EL (cell line): ENCODE results near the gene TAS2R1.
"Not testable (repeated sequence)": the region's sequence is repeated elsewhere in the genome, so short reads cannot be mapped to it uniquely, and the experiment has no call there.

Source experiments
- DNase-seq: peaks from one replicate; pipeline ENCODE4 v3.0.0-alpha.2; 2016

The TAS2R1 gene

DNA sequence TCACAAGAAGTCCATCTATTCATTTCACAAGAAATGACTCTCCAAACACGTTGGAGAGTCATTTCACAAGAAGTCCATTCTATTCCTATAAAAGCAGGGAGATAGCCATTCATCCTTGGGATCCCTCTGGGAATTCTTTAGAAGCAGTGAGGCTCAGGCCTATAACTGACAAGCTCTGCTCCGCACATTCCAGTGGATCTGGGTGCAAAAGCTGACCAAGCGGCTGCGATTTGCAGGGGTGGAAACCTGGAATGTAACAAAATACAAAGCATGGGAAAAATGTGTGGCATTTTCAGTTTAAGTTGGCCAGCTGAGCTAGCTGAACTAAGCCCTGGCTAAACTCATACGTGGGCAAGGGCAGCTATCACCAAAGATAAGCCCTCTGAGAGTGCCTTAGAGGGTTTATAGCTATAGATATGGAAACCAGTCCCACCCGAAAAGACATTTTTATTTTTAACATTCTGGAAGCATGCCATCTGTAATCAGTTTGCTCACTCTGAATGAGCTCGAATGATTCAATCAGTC lies 8.7 kb downstream of the TAS2R1 start:
- peak; percentile 86 for DNase-seq

DNA sequence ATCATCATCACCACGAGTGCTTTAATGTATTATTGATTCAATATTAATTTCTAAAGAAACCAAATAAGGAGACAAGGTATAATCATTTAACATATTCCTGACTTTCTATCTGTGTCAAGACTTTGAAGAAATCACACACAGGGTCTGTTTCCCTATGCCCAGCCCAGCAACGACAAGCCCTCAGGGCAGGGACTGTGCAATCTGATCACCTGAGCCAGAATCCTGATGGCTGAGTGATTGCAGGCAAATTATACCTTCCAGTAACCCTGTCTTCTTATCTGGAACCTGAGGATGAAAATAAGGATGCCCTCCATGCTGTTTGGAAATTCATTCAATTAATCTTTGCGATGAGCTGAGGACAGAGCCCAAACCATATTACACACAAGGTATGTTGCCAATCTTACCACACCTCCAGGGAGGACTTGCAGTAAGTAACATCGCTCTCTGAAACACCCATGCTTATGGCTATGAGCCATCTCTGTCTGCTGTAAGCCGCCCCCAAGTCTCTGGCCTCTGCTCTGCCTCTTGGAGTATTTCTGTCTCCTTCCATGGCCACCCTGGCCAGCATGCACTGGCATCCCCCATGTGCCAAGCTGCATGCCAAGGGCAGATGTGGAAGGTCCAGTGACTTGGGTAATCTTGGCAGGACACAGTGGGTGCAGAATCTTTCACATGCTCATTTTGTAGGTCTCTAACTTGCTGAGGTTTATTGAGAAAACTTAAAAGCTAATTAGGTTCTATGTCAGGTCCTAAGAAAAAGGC lies 10.6 kb downstream of the TAS2R1 start:
- no peak for DNase-seq

DNA sequence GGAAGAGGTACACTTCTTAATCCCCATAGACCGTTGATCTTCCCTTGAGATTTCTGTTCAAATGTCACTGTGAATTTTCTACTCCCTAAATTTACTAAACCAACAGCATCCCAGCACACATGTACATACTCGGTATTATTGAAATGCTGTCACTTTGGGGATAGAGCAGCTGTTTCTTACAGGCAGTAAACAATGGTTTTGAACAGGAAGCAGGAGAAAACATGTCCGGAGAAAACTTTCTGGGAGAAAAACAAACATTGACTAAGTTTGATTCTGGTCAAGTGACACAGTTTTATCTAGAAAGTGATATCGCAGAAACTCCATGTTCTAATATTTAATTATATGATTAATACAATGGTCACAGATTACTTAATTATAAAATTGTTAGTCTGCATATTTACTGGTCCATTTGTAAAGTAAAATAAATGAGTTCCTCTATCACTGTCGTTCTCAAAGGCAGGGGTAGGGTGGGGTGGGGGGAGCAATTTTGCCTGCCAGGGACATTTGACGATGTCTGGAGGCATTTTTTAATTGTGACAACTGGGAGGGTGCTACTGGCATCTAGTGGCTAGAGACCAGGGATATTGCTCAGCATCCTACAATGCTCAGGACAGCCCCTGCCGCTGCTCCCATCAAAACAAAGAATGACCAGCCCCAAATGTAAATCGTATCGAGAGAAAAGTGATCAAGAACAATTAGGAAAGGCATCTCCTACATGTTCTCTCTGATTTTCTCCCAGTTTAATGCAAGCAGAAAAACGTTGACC lies 12.2 kb downstream of the TAS2R1 start:
- no peak for DNase-seq

DNA sequence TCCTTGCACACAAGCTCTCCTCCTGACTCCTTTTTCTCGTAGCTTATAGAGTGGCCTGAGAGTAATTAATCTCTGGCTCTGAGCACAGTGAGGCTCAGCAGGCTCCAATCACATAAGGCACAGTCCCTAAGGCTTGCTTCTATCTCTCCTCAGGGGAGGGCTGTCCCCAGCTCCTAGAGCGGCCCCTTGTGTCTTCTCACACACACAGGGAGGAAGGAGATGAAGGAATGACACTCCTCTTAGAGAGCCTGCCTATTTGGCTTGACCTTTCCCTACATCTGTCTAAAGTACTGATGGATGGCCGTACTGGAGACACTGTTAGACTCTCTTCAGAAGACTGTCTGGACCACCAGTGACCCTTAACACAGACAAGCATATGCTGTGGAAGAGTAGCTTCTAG lies 12.9 kb downstream of the TAS2R1 start:
- peak; percentile 36 for DNase-seq

DNA sequence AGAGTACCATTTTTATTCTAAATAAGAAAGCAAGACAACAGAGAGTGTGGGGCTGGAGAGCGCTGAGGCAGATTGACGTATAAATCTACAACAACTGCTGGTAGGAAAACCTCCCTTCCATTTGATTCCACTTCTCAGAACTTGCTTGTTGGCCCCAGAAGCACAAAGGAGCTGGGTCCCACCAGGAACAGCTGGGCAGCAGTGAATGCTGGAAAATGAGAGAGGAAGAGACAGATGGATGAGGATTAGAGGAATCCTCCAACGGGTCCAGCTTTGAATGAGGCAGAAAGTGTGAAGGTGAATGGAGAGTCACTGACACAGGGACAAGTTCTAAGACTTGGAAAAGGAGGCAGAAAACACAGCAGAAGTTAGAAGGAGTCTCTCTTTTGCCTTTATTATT lies 14.8 kb downstream of the TAS2R1 start:
- no peak for DNase-seq

DNA sequence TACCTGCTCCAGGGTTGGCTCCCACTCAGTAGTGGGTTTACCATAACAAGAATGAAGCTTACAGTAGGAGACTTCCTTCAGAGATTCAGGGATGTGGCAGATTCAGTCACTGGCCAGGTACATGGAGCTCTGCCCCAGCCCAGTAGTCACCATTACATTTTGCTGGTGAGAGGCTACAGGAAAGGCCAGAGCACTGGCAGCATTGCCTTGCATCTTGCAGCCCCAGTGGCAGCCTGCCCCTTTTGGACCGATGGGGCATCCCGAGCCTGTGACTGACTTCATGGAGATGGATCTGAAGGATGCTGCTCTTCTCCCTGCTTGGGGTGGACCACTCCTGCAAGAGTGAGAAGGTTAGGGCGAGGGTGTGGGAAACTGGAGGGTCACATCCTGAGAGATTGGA lies 16.8 kb downstream of the TAS2R1 start:
- DNase-seq = no peak

DNA sequence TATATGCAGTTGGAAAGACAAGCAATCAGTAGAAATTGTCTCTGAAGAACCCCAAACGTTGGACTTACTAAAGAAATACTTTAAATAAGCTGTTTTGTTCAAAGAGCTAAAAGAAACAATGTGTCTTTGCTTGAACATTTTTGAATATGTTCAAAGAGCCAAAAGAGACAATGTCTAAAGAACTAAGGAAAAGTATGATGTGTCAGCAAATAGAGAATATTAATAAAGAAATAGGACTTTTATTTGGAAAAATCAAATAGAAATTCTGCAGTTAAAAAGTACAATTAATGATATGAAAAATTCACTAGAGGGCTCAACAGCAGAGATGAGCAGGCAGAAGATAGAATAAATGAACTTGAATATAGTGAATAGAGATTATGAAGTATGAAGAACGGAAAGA lies 19.2 kb downstream of the TAS2R1 start:
- DNase-seq = no peak

DNA sequence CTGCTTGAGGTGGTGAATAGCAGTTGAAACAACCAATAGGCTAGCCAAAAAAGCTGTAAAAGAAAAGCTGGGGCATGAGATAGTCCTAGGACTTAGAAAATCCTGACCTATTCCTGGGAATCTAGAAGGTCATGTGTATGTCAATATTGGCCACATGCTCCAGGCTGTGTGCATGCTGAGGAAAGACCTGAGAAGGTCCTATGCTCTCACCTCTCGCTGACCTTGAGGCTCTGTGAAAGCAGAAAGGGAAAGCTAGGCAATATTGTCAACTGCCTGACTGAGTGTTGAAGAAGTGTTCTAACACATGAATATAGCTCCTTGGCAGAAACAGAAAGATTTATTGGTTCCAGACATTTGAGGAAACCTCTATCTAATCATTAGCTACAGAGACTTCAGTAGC lies 19.8 kb downstream of the TAS2R1 start:
- no peak for DNase-seq

DNA sequence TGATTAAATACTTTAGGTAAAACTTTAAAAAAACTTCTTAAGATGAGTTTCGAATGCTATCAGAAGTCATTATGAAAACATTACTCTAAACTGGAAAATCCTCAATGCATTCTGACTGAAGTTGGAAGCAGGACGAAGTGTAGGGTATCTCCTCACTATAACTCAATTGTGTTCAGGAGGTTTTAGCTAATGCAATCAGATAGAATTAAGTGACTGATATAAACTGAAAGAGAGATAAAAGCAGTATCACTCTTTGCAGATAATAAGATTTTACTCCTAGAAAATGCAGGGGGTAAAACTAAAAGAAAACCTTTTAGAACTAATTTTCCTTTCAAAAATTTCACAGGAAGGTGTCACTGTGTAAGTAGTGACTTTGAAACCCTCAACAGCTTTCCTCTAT lies 22.1 kb downstream of the TAS2R1 start:
- no peak for DNase-seq

DNA sequence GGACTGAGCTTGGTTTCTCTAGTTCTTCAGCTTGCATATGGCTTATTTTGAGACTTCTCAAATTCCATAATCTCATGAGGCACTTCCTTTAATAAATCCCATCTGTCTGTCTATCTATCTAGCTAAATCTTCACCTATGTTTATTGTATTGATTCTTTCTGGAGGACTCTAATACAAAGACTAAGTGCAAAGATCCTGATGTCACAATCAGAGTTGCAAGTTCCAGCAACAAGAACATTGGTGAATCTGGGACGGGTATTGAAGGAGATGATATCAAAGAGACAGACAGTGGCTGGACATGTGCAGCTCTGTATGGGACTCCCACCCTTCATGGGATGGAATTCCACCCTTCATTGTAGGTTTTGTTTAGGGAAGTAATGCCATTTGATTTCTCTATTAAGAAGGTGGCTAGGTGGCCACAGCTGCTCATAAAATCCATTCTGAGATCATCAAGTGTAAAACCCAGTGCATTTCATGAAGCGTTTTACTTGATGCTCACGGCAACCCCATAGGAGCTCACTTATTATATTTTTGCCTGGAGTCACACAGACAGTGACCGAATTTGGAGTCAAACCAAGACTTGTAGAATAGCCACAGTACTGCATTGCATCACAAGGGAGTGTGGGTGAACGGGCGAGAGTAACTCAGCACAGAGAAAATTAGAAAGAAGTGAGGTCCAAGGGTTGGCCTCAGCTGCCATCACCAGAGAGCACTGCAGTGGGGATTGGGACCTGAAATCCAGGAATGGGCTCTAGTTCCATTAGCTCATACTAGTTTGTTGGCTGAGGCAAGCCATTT lies 24.9 kb downstream of the TAS2R1 start:
- DNase-seq = no peak

DNA sequence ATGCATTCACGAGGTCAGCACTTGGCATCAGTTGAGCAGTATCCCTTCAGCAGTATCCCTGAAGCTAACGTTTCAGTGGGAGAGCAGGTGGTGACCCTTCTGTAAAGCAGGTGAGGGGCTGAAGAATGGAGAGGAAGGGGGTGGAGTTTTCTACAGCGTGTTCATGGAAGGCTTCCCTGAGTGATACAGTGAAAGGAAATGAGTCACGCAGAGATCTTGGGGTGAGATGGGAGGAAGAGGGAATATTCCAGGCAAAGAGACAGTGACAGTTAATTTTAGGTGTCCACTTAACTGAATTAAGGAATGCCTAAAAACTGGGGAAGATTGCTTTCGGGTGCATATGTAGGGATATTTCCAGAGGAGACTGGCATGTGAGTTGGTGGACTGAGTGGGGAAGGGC lies 25.7 kb downstream of the TAS2R1 start:
- DNase-seq = peak; percentile 64

DNA sequence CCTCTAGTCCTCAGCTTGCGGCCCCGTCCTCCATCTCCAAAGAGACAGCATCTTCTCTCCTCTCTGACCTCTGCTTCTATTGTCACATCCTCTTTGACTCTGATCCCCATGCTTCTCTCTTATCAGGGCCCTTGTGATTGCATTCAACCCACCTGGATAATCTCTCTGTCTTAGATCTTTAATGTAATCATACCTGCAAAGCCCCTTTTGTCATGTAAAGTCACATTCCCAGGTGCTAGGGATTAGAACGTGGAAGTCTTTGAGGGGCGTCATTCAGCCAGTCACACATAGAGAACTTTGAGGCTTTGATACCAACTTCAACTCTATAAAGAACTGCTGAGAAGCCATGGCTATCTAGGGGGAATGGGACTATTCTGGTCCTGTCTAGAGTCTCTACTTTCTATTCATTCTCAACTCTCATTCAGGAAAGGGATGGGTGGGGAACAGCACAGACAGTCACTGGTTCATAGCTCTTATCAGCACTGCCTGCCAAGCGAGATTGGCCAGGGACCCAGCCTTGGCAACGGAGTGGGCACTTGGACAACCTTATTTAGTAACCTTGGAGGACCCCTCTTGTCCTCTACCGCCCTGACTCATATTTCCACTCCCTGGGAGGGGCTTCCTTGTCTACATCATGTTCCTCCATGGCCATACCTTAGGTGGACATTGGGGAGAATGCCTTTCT lies 29.0 kb downstream of the TAS2R1 start:
- DNase-seq = no peak

DNA sequence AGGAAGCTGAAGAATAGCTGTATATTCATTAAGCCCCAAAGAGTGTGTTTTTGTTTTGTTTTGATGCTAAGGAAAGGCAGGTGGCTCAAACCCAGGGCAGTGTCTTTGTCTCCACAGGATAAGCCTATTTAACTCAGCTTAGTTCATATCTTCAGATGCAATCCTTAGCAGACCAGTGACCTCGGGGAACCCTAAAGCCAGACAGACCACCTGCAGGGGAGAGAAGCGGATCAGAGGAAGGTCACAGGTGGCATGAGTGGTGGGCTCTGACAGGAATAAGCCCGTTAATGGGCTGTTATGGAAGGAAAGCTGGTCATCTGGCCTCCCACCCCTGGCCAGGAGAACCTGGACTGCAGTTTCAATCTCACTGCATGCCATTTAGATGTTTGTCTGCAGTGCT lies 30.8 kb downstream of the TAS2R1 start:
- DNase-seq = no peak

DNA sequence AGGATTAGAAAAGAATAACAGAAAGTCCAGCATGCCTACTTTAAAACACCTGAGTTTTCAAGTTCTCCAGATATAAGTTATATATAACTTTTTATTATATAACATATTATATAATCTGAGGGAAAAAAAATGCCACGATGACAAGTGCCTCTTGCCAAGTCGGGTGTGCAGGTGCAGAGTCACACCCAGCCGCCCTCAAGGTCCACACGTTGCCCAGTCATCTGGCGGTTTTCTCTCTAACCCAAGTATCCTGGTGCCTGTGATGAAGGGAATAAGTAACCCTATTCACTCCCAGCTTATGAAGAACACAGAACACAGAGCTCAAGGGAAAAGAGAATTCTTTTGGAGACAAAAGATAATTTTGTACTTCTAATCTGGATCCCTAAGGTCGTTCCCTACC lies 31.8 kb downstream of the TAS2R1 start:
- DNase-seq = not testable (repeated sequence)

DNA sequence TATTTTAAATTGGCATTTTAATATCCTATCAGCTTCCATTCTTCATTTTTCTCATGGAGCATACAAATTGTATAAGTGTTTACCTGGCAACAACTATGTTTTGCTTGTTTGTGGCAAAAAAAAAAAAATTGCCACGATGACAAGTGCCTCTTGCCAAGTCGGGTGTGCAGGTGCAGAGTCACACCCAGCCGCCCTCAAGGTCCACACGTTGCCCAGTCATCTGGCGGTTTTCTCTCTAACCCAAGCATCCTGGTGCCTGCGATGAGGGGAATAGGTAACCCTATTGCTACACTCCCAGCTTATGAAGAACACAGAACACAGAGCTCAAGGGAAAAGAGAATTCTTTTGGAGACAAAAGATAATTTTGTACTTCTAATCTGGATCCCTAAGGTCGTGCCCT lies 32.8 kb downstream of the TAS2R1 start:
- DNase-seq = not testable (repeated sequence)

DNA sequence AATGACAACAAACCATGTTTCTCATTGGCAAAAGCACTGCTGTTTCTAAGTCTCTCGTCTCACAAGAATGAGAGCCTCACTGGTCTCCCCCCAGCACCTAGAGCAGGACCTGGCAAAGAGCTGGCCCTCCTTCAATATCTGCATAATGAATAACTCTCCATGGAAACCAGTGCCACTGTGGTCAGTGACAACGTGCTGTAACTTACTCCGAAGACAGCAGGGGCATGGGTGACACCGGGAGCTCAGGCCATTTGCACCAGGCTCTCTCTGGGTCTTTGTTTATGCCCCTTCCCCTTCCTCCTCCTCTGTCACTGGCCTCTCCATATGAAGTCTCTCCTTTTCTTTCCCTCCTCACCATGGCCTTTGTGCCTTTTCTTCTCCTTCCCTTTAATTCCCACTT lies 33.3 kb downstream of the TAS2R1 start:
- no peak for DNase-seq

DNA sequence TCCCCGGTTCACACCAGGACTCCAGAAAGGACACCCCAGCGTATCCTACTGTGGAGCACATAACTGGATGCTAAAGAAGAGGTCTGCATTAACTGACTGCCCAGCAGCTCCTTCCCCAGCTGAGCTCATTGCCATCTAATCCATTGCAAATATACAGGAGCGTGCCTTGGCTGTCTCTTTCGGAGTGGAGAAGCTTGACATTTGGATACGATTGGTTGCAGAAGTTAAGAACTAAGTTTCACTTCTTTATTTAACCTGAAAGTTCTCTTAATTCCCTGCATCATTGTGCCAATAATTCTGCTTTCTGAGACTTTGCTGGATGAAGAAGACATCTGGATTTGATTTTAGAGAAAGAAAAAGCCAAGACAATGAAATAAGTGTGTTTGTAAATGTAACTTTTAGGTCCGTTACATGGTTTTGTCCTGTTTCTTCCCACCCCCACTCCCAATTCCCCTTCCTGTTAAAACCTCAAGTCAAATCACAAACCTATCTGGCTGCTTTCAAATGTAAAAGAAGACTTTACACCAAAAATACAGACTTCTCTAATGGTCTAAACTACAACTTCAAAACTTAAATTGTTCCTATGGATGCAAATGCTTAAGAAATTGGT lies 33.9 kb downstream of the TAS2R1 start:
- no peak for DNase-seq

DNA sequence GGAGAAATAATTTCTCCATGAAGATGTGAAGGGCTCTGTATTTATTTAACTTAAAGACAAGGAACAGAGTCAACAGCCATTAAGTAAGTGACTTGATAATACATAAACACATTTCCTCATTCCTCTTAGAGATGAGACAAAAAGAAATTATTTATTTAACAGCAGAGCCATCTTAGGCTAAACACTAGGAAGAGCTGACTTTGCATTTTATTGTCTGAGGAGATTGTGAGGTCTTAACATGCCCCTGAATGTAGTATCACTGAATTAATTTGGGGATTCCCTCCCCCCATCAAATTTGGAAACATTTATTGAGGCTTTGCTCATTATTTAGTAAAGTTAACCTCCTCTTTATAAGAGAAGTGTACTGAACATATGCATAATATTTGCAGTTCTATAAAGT lies 35.2 kb downstream of the TAS2R1 start:
- DNase-seq = no peak

DNA sequence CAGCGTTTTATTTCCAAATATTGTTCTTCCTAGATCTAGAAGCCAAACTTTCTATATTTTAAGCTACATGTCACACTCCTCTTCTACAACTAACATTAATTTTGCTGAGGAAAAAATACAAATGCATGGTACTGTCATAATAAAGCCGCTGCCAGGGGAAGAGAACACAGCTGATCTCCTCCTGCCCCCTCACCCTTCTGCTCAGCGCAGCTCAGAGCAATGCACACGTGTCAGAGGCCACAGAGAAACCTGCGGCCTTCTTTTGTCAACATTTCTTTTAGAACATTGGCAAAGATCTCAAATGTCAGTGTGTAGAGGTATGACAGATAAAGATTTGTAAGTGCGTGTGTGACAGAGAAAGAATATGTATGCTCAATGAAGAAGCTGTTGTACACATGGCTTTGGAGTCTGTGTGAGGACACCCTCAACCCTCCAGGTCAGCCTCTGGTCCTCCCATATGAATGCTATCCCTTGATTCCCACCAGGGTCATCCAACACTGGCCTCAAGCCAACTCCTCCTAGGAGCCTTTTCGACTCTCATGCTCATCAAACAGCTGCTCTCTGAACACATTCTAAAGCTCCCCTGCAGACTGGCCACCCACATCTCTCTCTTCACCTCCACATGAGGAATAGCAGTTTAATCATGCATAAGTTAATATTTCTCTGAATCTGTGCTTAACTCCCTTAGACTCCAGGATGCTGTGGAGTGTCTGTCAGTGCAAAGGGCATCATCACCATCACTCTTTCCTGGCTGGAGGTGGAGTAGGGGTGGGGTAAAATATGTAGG lies 40.9 kb downstream of the TAS2R1 start:
- DNase-seq = no peak

DNA sequence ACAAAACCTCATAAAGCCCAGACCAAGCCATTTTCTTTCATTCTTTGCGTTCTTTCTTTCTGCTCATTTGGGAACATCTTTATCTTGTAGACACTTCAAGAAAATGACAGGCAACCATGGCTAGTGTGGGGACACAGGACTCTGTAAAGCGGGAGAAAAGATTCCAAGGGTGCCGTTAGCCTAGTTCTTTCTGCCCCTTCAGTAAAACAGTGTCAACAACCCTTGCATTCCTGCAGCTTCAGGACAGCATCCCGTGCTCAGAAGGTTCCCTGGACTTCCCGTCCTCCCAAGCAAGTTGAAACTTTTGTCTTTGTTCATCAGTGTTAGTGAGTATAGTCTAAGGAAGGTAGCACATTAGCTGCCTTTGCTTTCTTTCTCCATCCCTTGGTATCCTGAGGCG lies 41.9 kb downstream of the TAS2R1 start:
- no peak for DNase-seq

DNA sequence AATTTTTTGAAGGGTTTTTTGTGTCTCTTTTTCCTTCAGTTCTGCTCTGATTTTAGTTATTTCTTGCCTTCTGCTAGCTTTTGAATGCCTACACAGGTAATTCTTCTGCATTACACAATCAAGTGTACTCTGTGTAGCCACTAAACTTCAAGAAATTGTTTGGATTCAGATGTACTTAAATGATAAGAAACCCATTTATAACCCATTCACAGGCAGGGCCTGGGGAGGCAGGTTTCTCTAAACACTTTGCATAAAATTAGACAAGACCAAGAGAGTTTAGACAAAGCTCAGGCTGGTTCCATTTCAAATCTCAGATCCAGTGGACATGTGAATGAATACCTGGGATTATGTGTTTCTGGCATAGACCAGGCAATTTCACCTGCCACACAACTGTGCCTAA lies 43.0 kb downstream of the TAS2R1 start:
- DNase-seq = no peak

DNA sequence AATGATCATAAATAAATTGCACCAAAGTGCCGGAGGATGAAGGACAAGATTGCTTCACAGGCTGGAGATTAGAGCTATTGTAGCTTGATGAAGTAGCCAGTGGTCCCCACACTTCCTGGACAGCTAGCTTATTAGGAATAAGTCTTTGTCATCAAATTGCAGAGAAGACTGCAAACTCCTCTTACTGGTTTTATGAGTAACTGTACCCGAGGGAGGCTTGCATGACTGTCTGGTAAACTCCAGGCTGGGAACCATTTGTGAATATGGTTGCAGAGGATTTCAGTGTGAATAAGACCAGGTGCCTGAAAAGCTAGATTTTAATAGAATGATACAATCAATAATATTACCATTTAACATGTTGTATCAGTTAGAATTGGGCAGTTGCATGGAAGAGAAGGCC lies 47.7 kb downstream of the TAS2R1 start:
- DNase-seq = no peak
